HepG2 (cell line): Measurements from ENCODE around the gene CCNB3. TPM values are rescaled to one million over a fixed set of nuclear protein-coding genes. Genes with fewer than 3 reads are reported as not detected.

Source experiments
- ATAC-seq: fragments of 200-7000 bp; cut with Tn5 transposase; 3 replicates; pipeline ENCODE4 v1.9.1; 2020; ENCODE audit warnings: mild to moderate bottlenecking, moderate library complexity
- BruUV-seq: library from RNA; stranded (reverse); fragments of 400-500 nt; replicated peaks from 2 replicates; lab custom pipeline; 2021; lab: Mats Ljungman, UMichigan
- CTCF ChIA-PET: fragments of 300-600 bp; formaldehyde crosslinking; extraction: SDS; loops from one replicate; lab custom pipeline; 2021; ENCODE audit warnings: low total read pairs, inconsistent platforms, low intra/inter-chr PET ratio; lab: Yijun Ruan, JAX
- POLR2A ChIA-PET: fragments of 350-600 bp; sonication (Branson Sonifier 250); formaldehyde crosslinking; loops from one replicate; lab custom pipeline; 2020; ENCODE audit warnings: antibody characterized with exemption, inconsistent platforms; lab: Yijun Ruan, JAX
- DNase-seq: peaks from one replicate; pipeline ENCODE4 v3.0.0-alpha.2; 2015; ENCODE audit warnings: low spot score
- FAIRE-seq: peaks from 3 replicates; lab custom pipeline; 2011; peaks lifted over from hg19 to GRCh38; lab: Jason Lieb, UNC
- H2AFZ ChIP-seq: one replicate; pipeline ENCODE4 v1.6.1; 2011; ENCODE audit warnings: low read length, inconsistent platforms
- H3K27ac ChIP-seq: fragments of 300-600 bp; 3 replicates; pipeline ENCODE4 v1.8.0; 2011; ENCODE audit warnings: mixed run types, mild to moderate bottlenecking, mixed read lengths, low read length, inconsistent platforms; ENCODE audit not compliant: insufficient read depth; ENCODE audit errors: extremely low read length
- H3K27me3 ChIP-seq, 2 experiments: fragments of 200-600 bp in 1 of 2; 2 replicates in 1 of 2; 3 replicates in 1 of 2; pipeline versions ENCODE4 v1.6.0 to v1.8.0; 2011; ENCODE audit warnings: low read length in 2 of 2, mild to moderate bottlenecking in 2 of 2, moderate library complexity in 2 of 2, inconsistent platforms in 1 of 2; ENCODE audit not compliant: insufficient read depth in 2 of 2, control insufficient read depth in 1 of 2
- H3K36me3 ChIP-seq, 2 experiments: fragments of 200-600 bp in 1 of 2; replicated peaks in 1 of 2; 2 replicates in 1 of 2; 3 replicates in 1 of 2; pipeline versions ENCODE4 v1.5.1 to v1.8.0; 2011; ENCODE audit warnings: low read length in 2 of 2, inconsistent platforms in 1 of 2; ENCODE audit not compliant: insufficient read depth in 2 of 2, control insufficient read depth in 1 of 2
- H3K4me1 ChIP-seq: 2 replicates; pipeline ENCODE4 v1.5.1; 2012; ENCODE audit warnings: low read length, inconsistent platforms; ENCODE audit not compliant: insufficient read depth
- H3K4me2 ChIP-seq: 2 replicates; pipeline ENCODE4 v1.6.0; 2011; ENCODE audit warnings: low read depth, low read length, inconsistent platforms
- H3K4me3 ChIP-seq, 3 experiments: fragments of 200-600 bp in 1 of 3; sonication (generic), shearing (Covaris generic) in 1 of 3; replicated peaks in 1 of 3; 2 replicates each; pipeline ENCODE4 v1.5.1; 2011 to 2016; ENCODE audit warnings: low read length in 3 of 3, inconsistent platforms in 2 of 3, low read depth in 2 of 3, mild to moderate bottlenecking in 2 of 3, control low read depth in 1 of 3, mixed read lengths in 1 of 3; ENCODE audit not compliant: insufficient read depth in 1 of 3
- H3K79me2 ChIP-seq: one replicate; pipeline ENCODE4 v1.6.1; 2011; ENCODE audit warnings: low read length, inconsistent platforms; ENCODE audit not compliant: insufficient read depth
- H3K9ac ChIP-seq: 2 replicates; pipeline ENCODE4 v1.6.0; 2011; ENCODE audit warnings: mild to moderate bottlenecking, low read depth, low read length, inconsistent platforms; ENCODE audit not compliant: insufficient read depth
- H3K9me3 ChIP-seq: 2 replicates; pipeline ENCODE4 v1.5.1; 2012; ENCODE audit warnings: mild to moderate bottlenecking, low read length
- H4K20me1 ChIP-seq: 2 replicates; pipeline ENCODE4 v1.6.0; 2011; ENCODE audit warnings: inconsistent platforms, mild to moderate bottlenecking, low read length, moderate library complexity; ENCODE audit not compliant: insufficient read depth
- NCOA5 ChIP-seq: sonication (generic); formaldehyde crosslinking; IDR thresholded peaks from 2 replicates; pipeline ENCODE4 v1.4.0; 2020; ENCODE audit warnings: missing genetic modification reagents
- REST ChIP-seq, 2 experiments: IDR thresholded peaks; 2 replicates each; pipeline ENCODE4 v1.6.1; 2011 to 2012; ENCODE audit warnings: low read length in 2 of 2, borderline replicate concordance in 1 of 2, low read depth in 1 of 2, mild to moderate bottlenecking in 1 of 2, moderate library complexity in 1 of 2
- SYNCRIP ChIP-seq: fragments of 200-400 bp; formaldehyde crosslinking; IDR thresholded peaks from 2 replicates; pipeline ENCODE4 v1.6.1; 2018; ENCODE audit warnings: mild to moderate bottlenecking, low read depth, low read length; ENCODE audit not compliant: insufficient read depth
- ZKSCAN8 ChIP-seq: IDR thresholded peaks from 2 replicates; pipeline ENCODE4 v1.6.1; 2016; ENCODE audit warnings: borderline replicate concordance, missing genetic modification reagents, missing compliant biosample characterization
- ZNF143 ChIP-seq: sonication (generic); formaldehyde crosslinking; IDR thresholded peaks from 2 replicates; pipeline ENCODE4 v1.4.0; 2020; ENCODE audit warnings: missing genetic modification reagents
- ZNF281 ChIP-seq: sonication (generic); formaldehyde crosslinking; IDR thresholded peaks from 2 replicates; pipeline ENCODE4 v1.4.0; 2020; ENCODE audit warnings: missing genetic modification reagents, borderline replicate concordance
- ZNF343 ChIP-seq: sonication (generic); formaldehyde crosslinking; IDR thresholded peaks from 2 replicates; pipeline ENCODE4 v1.4.0; 2020; ENCODE audit warnings: mild to moderate bottlenecking, missing genetic modification reagents
- ZNF432 ChIP-seq: sonication (generic); formaldehyde crosslinking; IDR thresholded peaks from 2 replicates; pipeline ENCODE4 v1.5.0; 2020; ENCODE audit warnings: missing genetic modification reagents, mild to moderate bottlenecking, borderline replicate concordance
- ZNF891 ChIP-seq: sonication (generic); formaldehyde crosslinking; IDR thresholded peaks from 2 replicates; pipeline ENCODE4 v1.5.0; 2020; ENCODE audit warnings: mild to moderate bottlenecking, missing genetic modification reagents
- WGBS: methylation state at CpG from one replicate; pipeline ENCODE4 v1.1.6; 2017; ENCODE audit warnings: low lambda C conversion rate; 5-methylcytosine and 5-hydroxymethylcytosine counted together
- in situ Hi-C: cut with HindIII; loops from 2 replicates; pipeline ENCODE4 v1.10.0; 2017; ENCODE audit warnings: low pct_unique_long_range_greater_than_20kb; ENCODE audit not compliant: extremely low pct_ligation_motif_present
- intact Hi-C: fragments of 100-400 bp; cut with micrococcal nuclease; formaldehyde crosslinking; loops from one replicate; pipeline ENCODE4 v1.10.0; 2022; ENCODE audit not compliant: unreplicated experiment
- polyA plus RNA-seq, 8 experiments: library from polyadenylated mRNA; depleted of rRNA in 3 of 8; stranded (reverse) in 7 of 8; unstranded in 1 of 8; fragments of >200 nt; fragmentation: Illumina TruSeq in 4 of 8; extraction: Trizol in 4 of 8; gene quantifications; 2 replicates each; pipeline versions ENCODE4 v1.2.1 to v1.2.3, GENCODE V29; 2011 to 2016; ENCODE audit warnings: low read depth in 4 of 8, missing spikeins in 1 of 8, mixed read lengths in 1 of 8; ENCODE audit not compliant: insufficient read depth in 1 of 8
- total RNA-seq, 5 experiments: library from RNA; depleted of rRNA; stranded (reverse); fragments of >200 nt; fragmentation: Illumina TruSeq; extraction: Trizol; gene quantifications; 2 replicates each; pipeline ENCODE4 v1.2.3, GENCODE V29; 2016; ENCODE audit warnings: low read depth in 1 of 5

Gene CCNB3
- total and polyA plus RNA-seq, 2 of the 13 experiments (the other 11 are each of a cell fraction or from before 2014, with no cell fraction given), result 0.04 to 0.07 TPM

GRCh38 chrX:50198348-50198747 is 6.2 kb upstream of the CCNB3 start:
- BruUV-seq, result no TSS peak
- in situ Hi-C loops (no loop called here), intact Hi-C loops (no loop called here)
- Histone ChIP-seq H4K20me1 (no peaks in the 10 kb centered on the region), H3K9ac (no peak overlapping the region), H3K27ac (no peak overlapping the region), H3K9me3 (no peaks in the 10 kb centered on the region), H3K79me2 (no peaks in the 10 kb centered on the region), H3K4me2 (no peak overlapping the region), H3K27me3 (no peaks in the 10 kb centered on the region), H3K4me3 (no peak overlapping the region), H3K36me3 (no peaks in the 10 kb centered on the region), H3K4me1 (peaks cover 16% of the 10 kb centered on the region), H2AFZ (no peak overlapping the region)
- ChIA-PET POLR2A (no interaction called here), CTCF (no interaction called here)
- no peak for ATAC-seq
- no peak for TF ChIP-seq REST (IDR thresholded peaks at IDR 0.05; ENCODE audit: borderline replicate concordance in 1 of 2, low read depth in 1 of 2, low read length in 2 of 2)
- TF ChIP-seq ZNF432 (CRISPR knock-in tag), result no peak
- no peak for TF ChIP-seq ZNF281
- no peak for TF ChIP-seq NCOA5
- TF ChIP-seq ZNF143 (CRISPR knock-in tag), result no peak
- TF ChIP-seq ZNF891, result no peak
- no peak for TF ChIP-seq ZNF343
- TF ChIP-seq SYNCRIP, result no peak
- no peak for TF ChIP-seq ZKSCAN8
- no peak for FAIRE-seq
- no peak for DNase-seq
- WGBS, result 71% methylated on average over 4 of the region's 4 CpGs
